Ishikawa (cell line): Measurements from ENCODE around the gene TCF7.

Experiments
- CEBPB ChIP-seq: IDR thresholded peaks from 2 replicates; pipeline ENCODE4 v1.6.1; 2012
- CREB1 ChIP-seq: IDR thresholded peaks from 2 replicates; pipeline ENCODE4 v1.6.1; 2012; ENCODE audit warnings: low read depth
- EGR1 ChIP-seq: IDR thresholded peaks from 2 replicates; pipeline ENCODE4 v1.6.1; 2012
- EP300 ChIP-seq: IDR thresholded peaks from 2 replicates; pipeline ENCODE4 v1.6.1; 2012; ENCODE audit warnings: borderline replicate concordance
- FOXM1 ChIP-seq: IDR thresholded peaks from 2 replicates; pipeline ENCODE4 v1.6.1; 2012; ENCODE audit warnings: low read depth, borderline replicate concordance
- NFIC ChIP-seq: IDR thresholded peaks from 2 replicates; pipeline ENCODE4 v1.6.1; 2012
- RAD21 ChIP-seq: IDR thresholded peaks from 2 replicates; pipeline ENCODE4 v1.6.1; 2012; ENCODE audit warnings: low read depth
- TAF1 ChIP-seq: IDR thresholded peaks from 2 replicates; pipeline ENCODE4 v1.6.1; 2012; ENCODE audit warnings: low read depth, mild to moderate bottlenecking
- TCF12 ChIP-seq: IDR thresholded peaks from 2 replicates; pipeline ENCODE4 v1.6.1; 2012; ENCODE audit warnings: low read depth
- TEAD4 ChIP-seq: IDR thresholded peaks from 2 replicates; pipeline ENCODE4 v1.6.1; 2012
- YY1 ChIP-seq: IDR thresholded peaks from 2 replicates; pipeline ENCODE4 v1.6.1; 2012; ENCODE audit warnings: low read depth
- ZBTB7A ChIP-seq: IDR thresholded peaks from 2 replicates; pipeline ENCODE4 v1.6.1; 2012; ENCODE audit warnings: low read depth
- TF ChIP-seq, protein P1 (sequence below): IDR thresholded peaks from 2 replicates; pipeline ENCODE4 v1.6.1; 2012; ENCODE audit warnings: low read depth, mild to moderate bottlenecking
- TF ChIP-seq, protein P2 (sequence below): IDR thresholded peaks from 2 replicates; pipeline ENCODE4 v1.6.1; 2012
- TF ChIP-seq, protein P3 (sequence below): IDR thresholded peaks from 2 replicates; pipeline ENCODE4 v1.6.1; 2012

TCF7 gene

DNA sequence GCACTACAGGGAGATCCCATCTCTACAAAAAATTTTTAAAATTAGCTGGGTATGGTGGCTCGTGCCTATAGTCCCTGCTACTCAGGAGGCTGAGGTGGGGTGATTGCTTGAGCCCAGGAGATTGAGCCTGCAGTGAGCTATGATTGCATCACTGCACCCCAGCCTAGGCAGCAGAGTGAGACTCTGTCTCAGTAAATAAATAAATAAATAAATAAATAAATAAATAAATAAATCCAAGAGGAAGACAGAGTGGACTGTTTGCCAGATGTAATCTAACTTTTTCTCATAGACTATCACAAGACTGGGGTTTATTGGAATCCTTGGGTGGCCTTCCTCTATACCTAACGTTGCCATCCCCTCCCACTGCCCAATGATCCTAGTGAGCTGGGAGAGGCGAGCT, 19.2 kb upstream of the TCF7 start:
- TF ChIP-seq, protein P1, sequence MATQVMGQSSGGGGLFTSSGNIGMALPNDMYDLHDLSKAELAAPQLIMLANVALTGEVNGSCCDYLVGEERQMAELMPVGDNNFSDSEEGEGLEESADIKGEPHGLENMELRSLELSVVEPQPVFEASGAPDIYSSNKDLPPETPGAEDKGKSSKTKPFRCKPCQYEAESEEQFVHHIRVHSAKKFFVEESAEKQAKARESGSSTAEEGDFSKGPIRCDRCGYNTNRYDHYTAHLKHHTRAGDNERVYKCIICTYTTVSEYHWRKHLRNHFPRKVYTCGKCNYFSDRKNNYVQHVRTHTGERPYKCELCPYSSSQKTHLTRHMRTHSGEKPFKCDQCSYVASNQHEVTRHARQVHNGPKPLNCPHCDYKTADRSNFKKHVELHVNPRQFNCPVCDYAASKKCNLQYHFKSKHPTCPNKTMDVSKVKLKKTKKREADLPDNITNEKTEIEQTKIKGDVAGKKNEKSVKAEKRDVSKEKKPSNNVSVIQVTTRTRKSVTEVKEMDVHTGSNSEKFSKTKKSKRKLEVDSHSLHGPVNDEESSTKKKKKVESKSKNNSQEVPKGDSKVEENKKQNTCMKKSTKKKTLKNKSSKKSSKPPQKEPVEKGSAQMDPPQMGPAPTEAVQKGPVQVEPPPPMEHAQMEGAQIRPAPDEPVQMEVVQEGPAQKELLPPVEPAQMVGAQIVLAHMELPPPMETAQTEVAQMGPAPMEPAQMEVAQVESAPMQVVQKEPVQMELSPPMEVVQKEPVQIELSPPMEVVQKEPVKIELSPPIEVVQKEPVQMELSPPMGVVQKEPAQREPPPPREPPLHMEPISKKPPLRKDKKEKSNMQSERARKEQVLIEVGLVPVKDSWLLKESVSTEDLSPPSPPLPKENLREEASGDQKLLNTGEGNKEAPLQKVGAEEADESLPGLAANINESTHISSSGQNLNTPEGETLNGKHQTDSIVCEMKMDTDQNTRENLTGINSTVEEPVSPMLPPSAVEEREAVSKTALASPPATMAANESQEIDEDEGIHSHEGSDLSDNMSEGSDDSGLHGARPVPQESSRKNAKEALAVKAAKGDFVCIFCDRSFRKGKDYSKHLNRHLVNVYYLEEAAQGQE, result no peak
- no peak for TF ChIP-seq YY1
- TF ChIP-seq TCF12, result no peak
- no peak for TF ChIP-seq CEBPB
- TF ChIP-seq CREB1, result no peak
- TF ChIP-seq EP300, result no peak
- TF ChIP-seq FOXM1, result no peak
- no peak for TF ChIP-seq EGR1
- no peak for TF ChIP-seq TEAD4
- no peak for TF ChIP-seq ZBTB7A
- no peak for TF ChIP-seq RAD21
- TF ChIP-seq TAF1, result no peak
- TF ChIP-seq, protein P2, sequence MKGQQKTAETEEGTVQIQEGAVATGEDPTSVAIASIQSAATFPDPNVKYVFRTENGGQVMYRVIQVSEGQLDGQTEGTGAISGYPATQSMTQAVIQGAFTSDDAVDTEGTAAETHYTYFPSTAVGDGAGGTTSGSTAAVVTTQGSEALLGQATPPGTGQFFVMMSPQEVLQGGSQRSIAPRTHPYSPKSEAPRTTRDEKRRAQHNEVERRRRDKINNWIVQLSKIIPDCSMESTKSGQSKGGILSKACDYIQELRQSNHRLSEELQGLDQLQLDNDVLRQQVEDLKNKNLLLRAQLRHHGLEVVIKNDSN, result no peak
- TF ChIP-seq, protein P3, sequence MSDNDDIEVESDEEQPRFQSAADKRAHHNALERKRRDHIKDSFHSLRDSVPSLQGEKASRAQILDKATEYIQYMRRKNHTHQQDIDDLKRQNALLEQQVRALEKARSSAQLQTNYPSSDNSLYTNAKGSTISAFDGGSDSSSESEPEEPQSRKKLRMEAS, result no peak
- no peak for TF ChIP-seq NFIC

GRCh38 chr5:134095887-134096589, 18.4 kb upstream of the TCF7 start:
- TF ChIP-seq, protein P3, result no peak
- no peak for TF ChIP-seq TCF12
- no peak for TF ChIP-seq RAD21
- TF ChIP-seq, protein P2, result no peak
- TF ChIP-seq FOXM1, result no peak
- TF ChIP-seq ZBTB7A, result no peak
- TF ChIP-seq CREB1, result no peak
- no peak for TF ChIP-seq TAF1
- no peak for TF ChIP-seq YY1
- TF ChIP-seq, protein P1, result no peak
- no peak for TF ChIP-seq EGR1
- no peak for TF ChIP-seq TEAD4
- no peak for TF ChIP-seq NFIC
- TF ChIP-seq CEBPB, result no peak
- no peak for TF ChIP-seq EP300

- no peak for TF ChIP-seq ZBTB7A
- TF ChIP-seq TAF1, result no peak
- no peak for TF ChIP-seq RAD21
- TF ChIP-seq, protein P2, result no peak
These were observed 17.2 kb upstream of the TCF7 start for GRCh38 chr5:134097211-134097749.

DNA sequence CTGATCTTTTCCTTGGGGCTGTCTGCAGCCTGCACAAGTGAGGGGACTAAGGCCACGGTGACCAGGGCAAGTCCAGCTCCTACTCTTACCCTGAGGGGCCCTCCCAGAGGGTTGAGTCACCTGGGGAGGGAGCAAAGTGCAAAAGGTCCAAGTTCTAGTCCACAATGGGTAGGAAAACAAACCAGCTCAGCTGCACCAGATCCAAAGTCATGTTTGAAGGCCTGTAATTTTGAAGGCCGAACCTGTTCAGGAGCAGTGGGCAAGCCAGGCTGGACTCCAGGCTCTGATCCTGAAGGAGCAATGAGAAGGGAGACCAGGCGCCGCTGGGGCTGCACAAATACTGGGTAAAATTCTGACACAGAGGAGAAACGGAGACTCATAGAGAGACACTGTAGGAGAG, 15.8 kb upstream of the TCF7 start:
- TF ChIP-seq NFIC (no peak), TEAD4 (no peak), ZBTB7A (no peak), EGR1 (no peak)
- TF ChIP-seq, protein P2, result no peak

GRCh38 chr5:134099288-134099872, 15.1 kb upstream of the TCF7 start:
- TF ChIP-seq CEBPB, result no peak
- no peak for TF ChIP-seq CREB1
- TF ChIP-seq, protein P3, result no peak
- no peak for TF ChIP-seq TAF1
- no peak for TF ChIP-seq YY1
- TF ChIP-seq TEAD4, result no peak
- TF ChIP-seq, protein P2, result no peak
- no peak for TF ChIP-seq NFIC
- TF ChIP-seq TCF12, result no peak
- TF ChIP-seq FOXM1, result no peak
- TF ChIP-seq EP300, result no peak
- TF ChIP-seq, protein P1, result no peak
- TF ChIP-seq EGR1, result no peak
- TF ChIP-seq RAD21, result no peak
